ENCODE measurements around the gene GLYAT. TPM values are rescaled to one million over a fixed set of nuclear protein-coding genes. Genes with fewer than 3 reads are reported as not detected.

The GLYAT gene
- not detected in 3 replicates for total RNA-seq
- long read RNA-seq = 0 reads

GRCh38 chr11:58731819-58732218 lies at the start of gene GLYAT:
TSS of gene GLYAT (minus strand) at chr11:58731943. CDS start at chr11:58724496, 7,447 bp downstream.
- Mint-ChIP-seq H3K27ac (ENCODE audit: unreplicated experiment) (no peak within 1 kb of the TSS), H3K27me3 (ENCODE audit: low read depth) (peaks cover 27% of the 10 kb centered on the region), H3K4me1 (ENCODE audit: low read depth) (no peaks in the 10 kb centered on the region), H3K36me3 (ENCODE audit: low read depth) (no peaks in the 10 kb centered on the region), H3K4me3 (ENCODE audit: unreplicated experiment) (no peak within 1 kb of the TSS), H3K9me3 (ENCODE audit: low read depth) (peaks cover under 1% of the 10 kb centered on the region)
- no peak for TF ChIP-seq CTCF (IDR thresholded peaks at IDR 0.05)
- no peak for DNase-seq (ENCODE audit: low spot score)

GRCh38 chr11:58781345-58781744 lies 49.6 kb upstream of the GLYAT start:
- H3K9me3 Mint-ChIP-seq (ENCODE audit: low read depth) = no peaks in the 10 kb centered on the region
- peaks cover 15% of the 10 kb centered on the region for H3K27me3 Mint-ChIP-seq (ENCODE audit: low read depth)
- H3K36me3 Mint-ChIP-seq (ENCODE audit: low read depth) = no peaks in the 10 kb centered on the region

GRCh38 chr11:58780578-58780977 lies 48.8 kb upstream of the GLYAT start:
- H3K36me3 Mint-ChIP-seq (ENCODE audit: low read depth) = no peaks in the 10 kb centered on the region
- H3K27me3 Mint-ChIP-seq (ENCODE audit: low read depth) = peaks cover 18% of the 10 kb centered on the region
- no peak overlapping the region for H3K4me3 Mint-ChIP-seq (ENCODE audit: unreplicated experiment)
- no peaks in the 10 kb centered on the region for H3K9me3 Mint-ChIP-seq (ENCODE audit: low read depth)
- H3K27ac Mint-ChIP-seq (ENCODE audit: unreplicated experiment) = no peak overlapping the region
- TF ChIP-seq CTCF (IDR thresholded peaks at IDR 0.05) = no peak
- no peak for DNase-seq (ENCODE audit: low spot score)
- H3K4me1 Mint-ChIP-seq (ENCODE audit: low read depth) = no peaks in the 10 kb centered on the region

More at GRCh38 chr11:58781345-58781744, 49.6 kb upstream of the GLYAT start:
- DNase-seq (ENCODE audit: low spot score) = no peak
- no peak overlapping the region for H3K27ac Mint-ChIP-seq (ENCODE audit: unreplicated experiment)
- TF ChIP-seq CTCF (IDR thresholded peaks at IDR 0.05) = no peak
- H3K4me1 Mint-ChIP-seq (ENCODE audit: low read depth) = no peaks in the 10 kb centered on the region
- no peak overlapping the region for H3K4me3 Mint-ChIP-seq (ENCODE audit: unreplicated experiment)

- H3K9me3 Mint-ChIP-seq (ENCODE audit: low read depth) = no peaks in the 10 kb centered on the region
- no peak for DNase-seq (ENCODE audit: low spot score)
- H3K27me3 Mint-ChIP-seq (ENCODE audit: low read depth) = peaks cover 13% of the 10 kb centered on the region
- no peak overlapping the region for H3K27ac Mint-ChIP-seq (ENCODE audit: unreplicated experiment)
- H3K4me1 Mint-ChIP-seq (ENCODE audit: low read depth) = no peaks in the 10 kb centered on the region
- no peaks in the 10 kb centered on the region for H3K36me3 Mint-ChIP-seq (ENCODE audit: low read depth)
- no peak overlapping the region for H3K4me3 Mint-ChIP-seq (ENCODE audit: unreplicated experiment)
- TF ChIP-seq CTCF (IDR thresholded peaks at IDR 0.05) = no peak
These were observed 45.4 kb upstream of the GLYAT start for GRCh38 chr11:58776891-58777710.

GRCh38 chr11:58775066-58775708 lies 43.4 kb upstream of the GLYAT start:
- DNase-seq (ENCODE audit: low spot score) = no peak
- TF ChIP-seq CTCF (IDR thresholded peaks at IDR 0.05) = no peak
- no peaks in the 10 kb centered on the region for H3K36me3 Mint-ChIP-seq (ENCODE audit: low read depth)
- no peak overlapping the region for H3K4me3 Mint-ChIP-seq (ENCODE audit: unreplicated experiment)
- H3K27me3 Mint-ChIP-seq (ENCODE audit: low read depth) = peaks cover 13% of the 10 kb centered on the region
- H3K9me3 Mint-ChIP-seq (ENCODE audit: low read depth) = no peaks in the 10 kb centered on the region
- H3K4me1 Mint-ChIP-seq (ENCODE audit: low read depth) = no peaks in the 10 kb centered on the region
- H3K27ac Mint-ChIP-seq (ENCODE audit: unreplicated experiment) = no peak overlapping the region
